HUES48 (cell line): ENCODE data around the gene TNFAIP3.

Experiments
- H3K27ac ChIP-seq: one replicate; pipeline ENCODE4 v1.7.0; 2013; ENCODE audit warnings: low read depth, low read length, inconsistent platforms
- H3K27me3 ChIP-seq: 2 replicates; pipeline ENCODE4 v1.6.1; 2013; ENCODE audit warnings: mild to moderate bottlenecking, low read length; ENCODE audit not compliant: control insufficient read depth, insufficient read depth
- H3K36me3 ChIP-seq: 2 replicates; pipeline ENCODE4 v1.6.1; 2013; ENCODE audit warnings: low read length; ENCODE audit not compliant: control insufficient read depth, insufficient read depth
- H3K4me1 ChIP-seq: 2 replicates; pipeline ENCODE4 v1.6.1; 2013; ENCODE audit warnings: mild to moderate bottlenecking, low read length; ENCODE audit not compliant: control insufficient read depth, insufficient read depth
- H3K4me3 ChIP-seq: 2 replicates; pipeline ENCODE4 v1.5.1; 2013; ENCODE audit warnings: mild to moderate bottlenecking, low read depth, low read length
- H3K9ac ChIP-seq: 2 replicates; pipeline ENCODE4 v1.6.1; 2013; ENCODE audit warnings: mild to moderate bottlenecking, low read depth, low read length, moderate library complexity
- H3K9me3 ChIP-seq: 2 replicates; pipeline ENCODE4 v1.6.1; 2013; ENCODE audit warnings: low read length; ENCODE audit not compliant: control insufficient read depth, insufficient read depth

Gene TNFAIP3

DNA sequence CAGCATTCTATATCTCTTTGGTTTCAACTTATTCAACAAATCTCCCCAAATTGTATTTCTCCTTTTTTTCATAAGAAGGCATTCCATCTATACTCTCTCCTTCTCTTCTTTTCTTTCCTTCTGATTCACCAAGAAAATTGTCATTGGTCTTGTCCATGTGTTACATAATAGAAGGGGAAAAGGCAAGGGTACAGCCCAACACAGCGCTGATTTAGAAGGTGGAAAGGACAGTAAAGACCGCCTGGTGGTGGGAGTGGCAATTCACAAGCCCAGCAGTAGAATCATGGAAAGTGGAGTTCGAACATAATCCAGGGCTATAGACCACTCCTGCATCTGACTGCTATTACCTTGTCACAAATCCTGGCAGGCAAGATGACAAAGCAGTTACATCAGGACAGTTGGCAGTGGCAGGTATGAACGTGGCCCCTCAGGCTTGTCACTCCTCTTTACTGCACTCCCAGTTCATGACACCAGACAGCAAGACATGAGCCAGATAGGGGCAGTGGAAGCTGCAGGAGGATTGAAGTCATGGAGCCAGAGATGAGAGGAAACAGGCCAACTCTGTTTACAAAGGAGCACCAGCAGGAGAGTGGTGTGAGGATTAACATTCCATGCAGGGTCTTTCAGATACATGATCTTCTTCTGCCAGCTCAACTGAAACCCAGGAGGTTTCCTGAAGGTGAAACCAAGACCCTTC lies 2.1 kb upstream of the TNFAIP3 start:
- Histone ChIP-seq H3K9ac (no peak overlapping the region), H3K4me1 (peaks cover 49% of the 10 kb centered on the region), H3K27me3 (peaks cover 27% of the 10 kb centered on the region), H3K27ac (peak overlapping the region; percentile 50), H3K36me3 (no peaks in the 10 kb centered on the region), H3K9me3 (no peaks in the 10 kb centered on the region), H3K4me3 (no peak overlapping the region)

DNA sequence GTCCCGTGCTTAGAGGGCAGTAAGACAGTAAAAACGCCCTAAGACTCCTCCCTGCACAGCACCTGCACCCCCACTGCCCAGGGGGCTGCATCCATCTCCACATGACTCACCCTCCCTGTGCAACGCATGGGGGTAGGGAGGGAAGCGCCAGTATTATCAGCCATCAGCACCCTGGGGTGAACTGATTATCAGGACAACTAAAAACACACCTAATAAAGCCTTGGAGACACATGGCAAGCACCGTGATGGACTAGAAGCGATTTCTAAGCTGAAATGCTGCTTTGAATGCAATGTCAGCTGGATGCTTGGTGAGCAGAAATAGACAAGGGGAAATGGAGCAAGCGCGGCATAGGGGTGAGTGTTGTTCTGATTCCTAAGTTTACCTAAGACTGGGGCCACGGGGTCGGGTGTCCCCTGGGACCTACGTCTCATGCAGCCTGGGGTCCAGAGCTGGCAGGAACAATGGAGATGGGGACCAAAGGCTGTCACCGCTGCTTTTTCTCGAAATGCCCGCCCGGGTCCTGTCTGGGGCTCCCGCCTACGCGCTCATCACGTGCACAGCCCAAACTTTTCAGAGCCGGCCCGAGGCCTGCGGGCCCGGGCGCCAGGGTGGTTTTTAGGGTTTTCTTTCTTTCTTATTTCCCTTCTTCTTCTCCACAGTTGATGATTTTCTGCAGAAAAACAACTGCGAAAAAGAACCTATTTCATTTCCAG lies 702 bp upstream of the TNFAIP3 start:
- Histone ChIP-seq H3K27me3 (peaks cover 27% of the 10 kb centered on the region), H3K36me3 (no peaks in the 10 kb centered on the region), H3K4me3 (peak overlapping the region; percentile 75), H3K9me3 (no peaks in the 10 kb centered on the region), H3K4me1 (peaks cover 43% of the 10 kb centered on the region), H3K27ac (peak overlapping the region; percentile 75), H3K9ac (peak overlapping the region; percentile 55)

DNA sequence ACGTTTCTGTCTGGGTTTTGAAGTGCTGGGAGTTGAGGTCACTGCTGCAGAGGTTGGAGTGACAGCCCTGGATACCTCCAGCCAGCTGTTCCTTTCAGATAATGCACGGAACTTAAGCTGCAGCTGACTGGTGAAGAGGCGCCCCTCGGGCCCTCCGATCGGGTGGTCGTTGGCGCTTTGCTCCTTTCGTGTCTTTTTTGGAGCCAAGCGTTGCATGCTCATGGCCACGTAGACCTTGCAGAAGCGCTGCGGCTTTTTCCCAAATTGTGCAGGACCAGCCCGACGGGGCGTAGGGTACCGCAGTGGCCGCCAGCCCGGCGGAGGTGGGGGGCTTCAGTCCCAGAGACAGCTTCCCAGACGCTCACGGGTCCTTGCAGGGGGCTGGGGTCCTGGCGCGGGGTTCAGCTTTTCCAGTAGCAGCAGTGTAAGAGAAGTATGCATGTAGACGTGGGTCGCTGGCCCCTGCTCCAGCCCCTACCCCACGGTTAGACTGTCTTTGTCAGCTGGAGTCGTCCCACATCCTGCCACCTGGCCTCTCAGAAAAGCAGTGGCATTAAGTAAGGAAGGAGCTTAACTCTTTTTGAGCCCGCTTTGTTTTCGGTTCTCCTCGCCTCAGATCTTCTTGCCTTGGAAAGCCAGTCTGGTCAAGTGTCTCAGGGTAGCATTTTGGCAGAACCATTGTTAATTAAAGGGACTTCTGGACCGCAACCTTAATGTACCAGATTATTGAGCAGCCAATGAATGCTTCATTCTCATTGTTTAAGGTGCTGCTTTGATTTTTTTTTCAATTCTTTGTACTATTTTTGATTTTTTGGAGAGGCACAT lies 838 bp downstream of the TNFAIP3 start:
- Histone ChIP-seq H3K27ac (peak overlapping the region; percentile 30), H3K36me3 (no peaks in the 10 kb centered on the region), H3K4me1 (peaks cover 40% of the 10 kb centered on the region)

DNA sequence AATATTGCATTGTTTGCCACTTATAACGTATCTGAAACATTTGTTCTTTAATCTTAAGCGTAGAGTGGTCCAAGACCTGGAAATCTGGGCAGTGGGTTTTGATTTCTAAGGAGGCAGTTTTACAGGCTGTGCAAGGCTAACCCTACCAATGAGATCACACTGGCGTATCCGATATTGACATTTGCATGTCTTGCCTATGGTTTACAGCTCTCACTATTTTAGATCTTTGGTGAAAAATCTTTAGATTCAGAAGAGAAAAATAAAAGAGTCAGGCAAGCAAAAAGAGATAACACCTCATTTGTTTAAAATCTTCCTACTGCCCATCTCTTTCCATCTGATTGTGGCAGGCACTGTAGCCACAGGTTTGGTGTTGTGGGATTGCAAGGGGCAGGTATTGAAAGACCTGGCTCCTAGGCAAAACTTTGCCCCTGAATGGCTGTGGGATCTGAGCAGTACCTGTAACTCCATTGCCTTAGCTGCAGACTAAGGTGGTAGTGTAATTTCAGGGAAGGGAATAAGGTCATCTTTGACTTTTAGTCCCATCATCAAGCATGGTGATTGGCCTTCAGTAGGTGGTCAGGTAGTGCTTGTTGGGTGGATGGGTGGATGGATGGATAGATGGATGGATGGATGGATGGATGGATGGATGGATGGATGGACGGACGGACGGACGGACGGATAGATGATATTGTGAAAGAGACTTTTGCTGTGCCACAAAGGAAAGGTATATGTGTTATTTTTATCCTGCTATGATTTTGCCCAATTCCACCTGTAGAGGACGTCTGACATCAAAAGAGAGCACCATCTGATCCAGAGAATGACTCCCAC lies 1.9 kb downstream of the TNFAIP3 start:
- Histone ChIP-seq H3K27ac (no peak overlapping the region), H3K9me3 (no peaks in the 10 kb centered on the region), H3K36me3 (no peaks in the 10 kb centered on the region), H3K4me3 (no peak overlapping the region), H3K4me1 (peaks cover 48% of the 10 kb centered on the region), H3K27me3 (peaks cover 27% of the 10 kb centered on the region), H3K9ac (no peak overlapping the region)

More for the DNA sequence above, 838 bp downstream of the TNFAIP3 start:
- Histone ChIP-seq H3K4me3 (peak overlapping the region; percentile 77), H3K9ac (peak overlapping the region; percentile 57; the same call in 1 of the 2 replicates), H3K27me3 (peaks cover 27% of the 10 kb centered on the region), H3K9me3 (no peaks in the 10 kb centered on the region)

DNA sequence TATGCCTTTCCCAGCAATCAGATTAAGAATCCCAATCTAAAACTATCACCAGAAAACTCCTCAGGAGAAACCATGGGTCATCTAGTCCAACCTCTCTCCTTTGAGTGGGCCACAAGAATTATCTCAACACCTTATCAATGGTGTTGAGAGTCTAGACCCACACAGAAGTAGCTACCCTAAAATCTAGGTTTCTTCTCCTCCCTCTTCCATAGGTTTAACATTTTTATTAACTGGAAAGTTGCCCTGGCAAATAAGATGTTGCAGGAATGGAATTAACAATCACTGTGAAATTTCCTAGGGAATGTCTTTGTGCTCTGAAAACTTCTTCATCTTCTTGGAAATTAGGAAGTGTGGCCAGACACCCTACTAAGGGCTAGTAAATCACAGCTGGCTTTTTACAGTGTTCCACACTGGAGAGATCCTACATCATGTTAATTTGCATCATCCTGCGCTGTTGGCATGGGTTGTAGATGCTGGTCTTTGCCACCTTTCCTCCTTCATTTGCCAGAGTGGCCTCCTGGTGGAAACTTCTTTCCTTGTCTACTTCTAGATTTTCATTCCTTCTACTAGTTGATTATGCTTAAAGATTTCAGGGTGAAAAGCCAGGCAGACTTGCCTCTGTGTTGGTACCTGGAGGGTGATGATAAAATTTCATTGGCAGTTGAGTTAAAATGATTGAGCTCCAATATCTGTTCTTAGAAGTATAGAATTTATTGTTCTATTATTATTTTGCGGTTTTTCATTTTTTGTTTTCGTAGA lies 2.7 kb downstream of the TNFAIP3 start:
- peaks cover 27% of the 10 kb centered on the region for H3K27me3 ChIP-seq
- H3K4me3 ChIP-seq, result no peak overlapping the region
- H3K27ac ChIP-seq, result no peak overlapping the region
- peaks cover 47% of the 10 kb centered on the region for H3K4me1 ChIP-seq
- no peak overlapping the region for H3K9ac ChIP-seq
- no peaks in the 10 kb centered on the region for H3K9me3 ChIP-seq
- H3K36me3 ChIP-seq, result no peaks in the 10 kb centered on the region

DNA sequence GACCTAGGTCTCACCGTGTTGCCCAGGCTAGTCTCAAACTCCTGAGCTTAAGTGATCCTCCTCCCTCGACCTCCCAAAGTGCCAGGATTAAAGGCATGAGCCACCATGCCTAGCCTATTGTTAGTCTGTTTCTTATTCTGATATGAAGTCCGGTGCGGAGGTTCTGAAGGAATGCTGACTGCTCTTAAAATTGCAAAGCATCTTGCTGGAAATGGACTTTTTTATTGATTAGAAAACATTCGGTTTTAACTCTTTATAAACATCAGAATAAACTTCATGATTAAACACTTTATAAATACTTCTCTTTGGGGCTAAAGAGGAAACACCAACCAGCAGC lies 3.2 kb downstream of the TNFAIP3 start:
- Histone ChIP-seq H3K9me3 (no peaks in the 10 kb centered on the region), H3K36me3 (no peaks in the 10 kb centered on the region), H3K4me3 (no peak overlapping the region), H3K27me3 (peaks cover 24% of the 10 kb centered on the region), H3K4me1 (peaks cover 41% of the 10 kb centered on the region), H3K9ac (no peak overlapping the region), H3K27ac (no peak overlapping the region)

DNA sequence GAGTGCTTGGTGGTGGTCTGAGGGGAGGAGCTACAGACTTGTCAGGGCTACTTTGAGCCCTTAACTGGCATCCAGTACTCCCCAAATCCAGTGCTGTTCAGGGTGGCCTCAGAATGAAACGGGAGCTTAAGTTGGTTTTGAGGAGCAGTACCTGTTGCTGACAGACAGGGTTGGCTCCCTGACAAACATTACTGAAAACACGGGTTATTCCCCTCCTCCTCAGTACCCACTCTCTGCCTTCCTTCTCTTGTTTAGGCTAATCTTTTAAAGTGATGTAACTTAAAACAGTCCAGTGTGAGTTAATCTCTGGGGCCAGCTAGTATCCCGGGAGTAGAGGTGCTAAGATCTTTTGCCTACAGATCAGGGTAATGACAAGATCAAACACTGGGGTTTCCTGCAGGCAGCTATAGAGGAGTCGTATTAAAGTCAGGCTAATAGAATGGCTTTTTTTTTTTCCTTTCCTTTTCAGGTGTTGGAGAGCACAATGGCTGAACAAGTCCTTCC lies 3.7 kb downstream of the TNFAIP3 start:
- peaks cover 3% of the 10 kb centered on the region for H3K36me3 ChIP-seq
- H3K9ac ChIP-seq, result no peak overlapping the region
- H3K4me1 ChIP-seq, result peaks cover 36% of the 10 kb centered on the region
- H3K27ac ChIP-seq, result no peak overlapping the region
- peaks cover 24% of the 10 kb centered on the region for H3K27me3 ChIP-seq
- no peaks in the 10 kb centered on the region for H3K9me3 ChIP-seq
- H3K4me3 ChIP-seq, result no peak overlapping the region

DNA sequence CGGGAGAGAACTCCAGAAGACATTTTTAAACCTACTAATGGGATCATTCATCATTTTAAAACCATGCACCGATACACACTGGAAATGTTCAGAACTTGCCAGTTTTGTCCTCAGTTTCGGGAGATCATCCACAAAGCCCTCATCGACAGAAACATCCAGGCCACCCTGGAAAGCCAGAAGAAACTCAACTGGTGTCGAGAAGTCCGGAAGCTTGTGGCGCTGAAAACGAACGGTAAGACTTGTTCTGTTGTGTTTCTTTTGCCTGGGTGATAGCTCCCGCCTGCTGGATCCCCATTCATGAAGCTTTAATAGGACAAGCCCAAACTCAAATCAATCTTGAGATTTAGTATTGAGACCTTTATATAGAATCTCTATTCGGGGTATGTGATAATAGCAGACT lies 4.2 kb downstream of the TNFAIP3 start:
- no peak overlapping the region for H3K27ac ChIP-seq
- H3K9ac ChIP-seq, result no peak overlapping the region
- H3K4me3 ChIP-seq, result no peak overlapping the region
- H3K27me3 ChIP-seq, result peaks cover 20% of the 10 kb centered on the region
- H3K4me1 ChIP-seq, result peaks cover 31% of the 10 kb centered on the region
- H3K36me3 ChIP-seq, result peaks cover 6% of the 10 kb centered on the region
- no peaks in the 10 kb centered on the region for H3K9me3 ChIP-seq

DNA sequence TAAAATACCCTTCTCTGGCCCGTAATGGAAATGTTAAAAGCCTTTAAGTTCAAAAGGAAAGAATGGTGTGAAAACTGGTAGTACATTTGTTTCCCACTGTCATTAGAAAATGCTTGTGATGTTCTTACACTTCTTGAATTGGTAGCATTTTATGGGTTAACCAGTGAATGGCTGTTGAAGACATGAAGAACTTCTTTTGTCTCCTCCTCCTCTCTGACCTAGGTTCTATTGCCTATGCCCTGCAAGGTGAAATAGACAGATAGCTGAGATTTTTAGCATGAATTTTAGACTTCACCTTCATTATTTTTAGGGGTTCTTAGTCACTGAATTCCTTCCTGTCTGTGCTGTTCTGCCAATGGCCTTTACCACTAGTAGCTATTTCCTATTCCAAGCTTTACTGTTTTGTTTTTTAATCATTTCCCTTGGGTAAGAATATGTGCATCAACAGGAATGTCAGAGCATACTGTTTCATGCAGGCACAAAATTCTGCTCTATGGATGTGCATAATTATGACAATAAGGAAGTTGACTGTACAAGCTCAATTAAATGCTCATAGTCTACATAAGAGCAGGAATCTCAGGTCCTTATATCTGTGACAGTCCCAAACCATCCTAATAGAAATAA lies 4.9 kb downstream of the TNFAIP3 start:
- H3K9me3 ChIP-seq, result no peaks in the 10 kb centered on the region
- no peak overlapping the region for H3K9ac ChIP-seq
- H3K27me3 ChIP-seq, result peaks cover 20% of the 10 kb centered on the region
- H3K4me3 ChIP-seq, result no peak overlapping the region
- peaks cover 29% of the 10 kb centered on the region for H3K4me1 ChIP-seq
- H3K27ac ChIP-seq, result no peak overlapping the region
- H3K36me3 ChIP-seq, result peaks cover 10% of the 10 kb centered on the region
